Peyer's patch (tissue), 4 donors: Measurements from ENCODE around the gene CP.
A peak's percentile ranks its signal among the peaks of the same experiment; 100 is the strongest.

ENCODE experiments used
- CTCF ChIP-seq, 6 experiments: fragments of 450-650 bp in 4 of 6; fragments of 200-600 bp in 2 of 6; sonication (generic) in 1 of 6; IDR thresholded peaks; one replicate each; pipeline ENCODE4 v1.5.1; 2017 to 2019; ENCODE audit warnings: antibody characterized with exemption in 6 of 6, mild to moderate bottlenecking in 3 of 6, moderate library complexity in 1 of 6
- POLR2A ChIP-seq, 2 donors: fragments of 450-650 bp; IDR thresholded peaks; one replicate each; pipeline ENCODE4 v1.5.1; 2017; ENCODE audit warnings: antibody characterized with exemption in 2 of 2, mild to moderate bottlenecking in 2 of 2, moderate library complexity in 2 of 2

GRCh38 chr3:149129326-149130205, 92.1 kb downstream of the CP start, which contains the start of gene HPS3:
- peak in 1 of 6 experiments; percentile 4 for TF ChIP-seq CTCF (IDR thresholded peaks at IDR 0.05)
- TF ChIP-seq POLR2A (IDR thresholded peaks at IDR 0.05) = peak; percentile 91 to 92
